HCT116 (cell line): ENCODE data around the gene OTUB2. TPM values are rescaled to one million over a fixed set of nuclear protein-coding genes. Genes with fewer than 3 reads are reported as not detected.

Experiments
- ATAC-seq: fragments of 200-7000 bp; cut with Tn5 transposase; 2 replicates; pipeline ENCODE4 v1.9.1; 2020; ENCODE audit warnings: mild to moderate bottlenecking, moderate library complexity
- BruUV-seq: library from RNA; stranded (reverse); fragments of 400-500 nt; replicated peaks from 2 replicates; lab custom pipeline; 2021; lab: Mats Ljungman, UMichigan
- CTCF ChIA-PET: fragments of 300-600 bp; sonication (Branson Sonifier 250); formaldehyde crosslinking; loops from one replicate; lab custom pipeline; 2021; ENCODE audit warnings: antibody characterized with exemption; lab: Charles Lee
- POLR2A ChIA-PET: fragments of 300-600, 350-600 bp; sonication (Branson Sonifier 250); formaldehyde crosslinking; loops from one replicate; lab custom pipeline; 2021; ENCODE audit warnings: antibody characterized with exemption; lab: Charles Lee
- RAD21 ChIA-PET, 2 experiments: fragments of 300-600 bp; sonication (Branson Sonifier 250); formaldehyde crosslinking; loops; one replicate each; lab custom pipeline; 2023; ENCODE audit warnings: low total read pairs in 2 of 2; ENCODE audit not compliant: uncharacterized antibody in 2 of 2, unreplicated experiment in 2 of 2, low non-redundant PET in 1 of 2; lab: Charles Lee
- DNase-seq: peaks from one replicate; pipeline ENCODE4 v3.0.0-alpha.2; 2010; ENCODE audit warnings: low read depth, low spot score
- H2AFZ ChIP-seq: fragments of 200-600 bp; shearing (Covaris generic), sonication (generic); 2 replicates; pipeline ENCODE4 v1.6.1; 2017; ENCODE audit warnings: low read depth, mixed run types, mixed read lengths, antibody characterized with exemption, low read length; ENCODE audit not compliant: poor library complexity, severe bottlenecking
- H3K27ac ChIP-seq: 2 replicates; pipeline ENCODE4 v1.5.1; 2012; ENCODE audit warnings: low read depth, low read length
- H3K27me3 ChIP-seq: fragments of 200-600 bp; sonication (generic); 2 replicates; pipeline ENCODE4 v1.6.1; 2016; ENCODE audit warnings: mixed run types, low read length, mixed read lengths; ENCODE audit not compliant: insufficient read depth
- H3K36me3 ChIP-seq, 2 experiments: fragments of 200-500 bp in 1 of 2; fragments of 200-600 bp in 1 of 2; sonication (Bioruptor generic) in 1 of 2; sonication (generic) in 1 of 2; 2 replicates each; pipeline versions ENCODE4 v1.5.1 to v1.6.1; 2014 to 2016; ENCODE audit warnings: low read length in 2 of 2, inconsistent platforms in 1 of 2, mixed read lengths in 1 of 2, mixed run types in 1 of 2; ENCODE audit not compliant: insufficient read depth in 2 of 2, control insufficient read depth in 1 of 2
- H3K4me1 ChIP-seq, 2 experiments: fragments of 200-600 bp in 1 of 2; sonication (generic) in 1 of 2; 2 replicates each; pipeline versions ENCODE4 v1.5.1 to v1.6.1; 2012 to 2017; ENCODE audit warnings: low read length in 2 of 2, inconsistent platforms in 1 of 2, mild to moderate bottlenecking in 1 of 2, mixed read lengths in 1 of 2, mixed run types in 1 of 2, moderate library complexity in 1 of 2; ENCODE audit not compliant: insufficient read depth in 2 of 2, control insufficient read depth in 1 of 2
- H3K4me2 ChIP-seq: fragments of 200-600 bp; sonication (generic); 2 replicates; pipeline ENCODE4 v1.6.1; 2017; ENCODE audit warnings: mixed run types, low read length, mixed read lengths
- H3K4me3 ChIP-seq, 2 experiments: fragments of 200-600 bp in 1 of 2; sonication (generic) in 1 of 2; replicated peaks in 1 of 2; 2 replicates each; pipeline ENCODE4 v1.5.1; 2011 to 2016; ENCODE audit warnings: low read length in 2 of 2, control low read depth in 1 of 2, low read depth in 1 of 2, mild to moderate bottlenecking in 1 of 2, mixed read lengths in 1 of 2, mixed run types in 1 of 2
- H3K79me2 ChIP-seq: fragments of 200-600 bp; sonication (generic); 2 replicates; pipeline ENCODE4 v1.6.1; 2017; ENCODE audit warnings: mild to moderate bottlenecking, mixed run types, low read length, moderate library complexity, mixed read lengths; ENCODE audit not compliant: insufficient read depth
- H3K9ac ChIP-seq: fragments of 200-600 bp; sonication (generic); 2 replicates; pipeline ENCODE4 v1.6.1; 2016; ENCODE audit warnings: low read length, mixed read lengths
- H3K9me2 ChIP-seq: fragments of 200-600 bp; sonication (generic), shearing (Covaris generic); 2 replicates; pipeline ENCODE4 v1.6.1; 2017; ENCODE audit warnings: mixed run types, mild to moderate bottlenecking, moderate library complexity; ENCODE audit not compliant: insufficient read depth
- H3K9me3 ChIP-seq, 2 experiments: fragments of 200-500 bp in 1 of 2; fragments of 200-600 bp in 1 of 2; sonication (Bioruptor generic) in 1 of 2; sonication (generic) in 1 of 2; 2 replicates each; pipeline ENCODE4 v1.6.1; 2014 to 2017; ENCODE audit warnings: low read length in 2 of 2, mixed read lengths in 2 of 2, inconsistent platforms in 1 of 2, low read depth in 1 of 2, mild to moderate bottlenecking in 1 of 2, mixed run types in 1 of 2, moderate library complexity in 1 of 2; ENCODE audit not compliant: control insufficient read depth in 1 of 2, insufficient read depth in 1 of 2
- H4K20me1 ChIP-seq: fragments of 200-600 bp; sonication (generic), shearing (Covaris generic); 2 replicates; pipeline ENCODE4 v1.6.1; 2017; ENCODE audit warnings: mixed run types, mild to moderate bottlenecking, moderate library complexity; ENCODE audit not compliant: insufficient read depth
- ATF3 ChIP-seq: IDR thresholded peaks from 2 replicates; pipeline ENCODE4 v1.6.1; 2012
- CTCF ChIP-seq, 3 experiments: fragments of 200-600 bp in 1 of 3; sonication (generic) in 1 of 3; IDR thresholded peaks in 2 of 3; conservative IDR thresholded peaks in 1 of 3; 2 replicates each; pipeline ENCODE4 v1.5.1; 2012 to 2017; ENCODE audit warnings: low read depth in 2 of 3, low read length in 2 of 3, antibody characterized with exemption in 1 of 3, borderline replicate concordance in 1 of 3, control low read depth in 1 of 3, mild to moderate bottlenecking in 1 of 3, mixed read lengths in 1 of 3, mixed run types in 1 of 3, moderate library complexity in 1 of 3; ENCODE audit not compliant: insufficient read depth in 1 of 3
- EGR1 ChIP-seq: IDR thresholded peaks from 2 replicates; pipeline ENCODE4 v1.6.1; 2012; ENCODE audit warnings: low read depth
- ELF1 ChIP-seq: IDR thresholded peaks from 2 replicates; pipeline ENCODE4 v1.6.1; 2012; ENCODE audit warnings: low read depth, borderline replicate concordance
- EZH2 ChIP-seq: fragments of 200-600 bp; sonication (generic); IDR thresholded peaks from 2 replicates; pipeline ENCODE4 v1.6.1; 2017; ENCODE audit warnings: antibody characterized with exemption, mixed run types
- EZH2phosphoT487 ChIP-seq: fragments of 200-600 bp; IDR thresholded peaks from 2 replicates; pipeline ENCODE4 v1.6.1; 2018; ENCODE audit warnings: antibody characterized with exemption, borderline replicate concordance
- JUND ChIP-seq: IDR thresholded peaks from 2 replicates; pipeline ENCODE4 v1.6.1; 2012
- MAX ChIP-seq: IDR thresholded peaks from 2 replicates; pipeline ENCODE4 v1.6.1; 2012
- POLR2A ChIP-seq: IDR thresholded peaks from 2 replicates; pipeline ENCODE4 v1.7.0; 2011; ENCODE audit warnings: borderline replicate concordance; ENCODE audit not compliant: insufficient read depth, insufficient read length; ENCODE audit errors: extremely low read depth
- POLR2AphosphoS5 ChIP-seq: IDR thresholded peaks from 2 replicates; pipeline ENCODE4 v1.6.1; 2011; ENCODE audit warnings: mild to moderate bottlenecking, low read depth, low read length, moderate library complexity
- RAD21 ChIP-seq: IDR thresholded peaks from 2 replicates; pipeline ENCODE4 v1.6.1; 2012; ENCODE audit warnings: low read depth, mild to moderate bottlenecking
- REST ChIP-seq: IDR thresholded peaks from 2 replicates; pipeline ENCODE4 v1.6.1; 2012; ENCODE audit warnings: low read depth
- SP1 ChIP-seq: IDR thresholded peaks from 2 replicates; pipeline ENCODE4 v1.6.1; 2012; ENCODE audit warnings: low read depth
- SRF ChIP-seq: IDR thresholded peaks from 2 replicates; pipeline ENCODE4 v1.6.1; 2012; ENCODE audit warnings: low read depth
- TCF7L2 ChIP-seq: IDR thresholded peaks from 2 replicates; pipeline ENCODE4 v1.7.0; 2011; ENCODE audit warnings: borderline replicate concordance, inconsistent platforms; ENCODE audit not compliant: insufficient read depth, insufficient read length; ENCODE audit errors: extremely low read depth
- YY1 ChIP-seq: IDR thresholded peaks from 2 replicates; pipeline ENCODE4 v1.6.1; 2011; ENCODE audit warnings: low read length, low read depth, moderate library complexity, mild to moderate bottlenecking; ENCODE audit not compliant: insufficient replicate concordance; ENCODE audit errors: extremely low read depth
- ZBTB33 ChIP-seq: IDR thresholded peaks from 2 replicates; pipeline ENCODE4 v1.6.1; 2011; ENCODE audit warnings: mild to moderate bottlenecking, low read length, moderate library complexity; ENCODE audit not compliant: insufficient replicate concordance; ENCODE audit errors: extremely low read depth
- ZFX ChIP-seq: fragments of 450-650 bp; IDR thresholded peaks from 2 replicates; pipeline ENCODE4 v1.6.1; 2017
- ZNF274 ChIP-seq: fragments of 200-500 bp; sonication (Bioruptor generic); IDR thresholded peaks from 2 replicates; pipeline ENCODE4 v1.6.1; 2014; ENCODE audit warnings: mild to moderate bottlenecking, low read depth, low read length, inconsistent platforms
- intact Hi-C: fragments of 100-400 bp; cut with micrococcal nuclease; formaldehyde crosslinking; loops from 2 replicates; pipeline ENCODE4 v1.10.0; 2022
- total RNA-seq: library from RNA; stranded (reverse); gene quantifications from one replicate; pipeline ENCODE4 v1.2.1, GENCODE V29; 2021; ENCODE audit not compliant: unreplicated experiment

Gene OTUB2
- total RNA-seq, 1 experiment from 2014 or later: 6.6 TPM

- ChIA-PET POLR2A (no interaction called here), CTCF (no interaction called here), RAD21 (no interaction called here)
- Histone ChIP-seq H3K9me3 (peaks cover 0 to 4% of the 10 kb centered on the region in 2 experiments; a peak in 1 of 4 replicates), H2AFZ (no peak overlapping the region), H3K9me2 (no peaks in the 10 kb centered on the region), H3K36me3 (no peaks in the 10 kb centered on the region), H3K4me1 (peaks cover 3 to 10% of the 10 kb centered on the region in 2 experiments; a peak in 3 of 4 replicates), H3K4me3 (no peak overlapping the region), H3K9ac (no peak overlapping the region), H3K4me2 (no peak overlapping the region), H3K79me2 (no peaks in the 10 kb centered on the region)
- intact Hi-C loops: no loop called here
- no TSS peak for BruUV-seq
- ATAC-seq: no peak
- no peak for TF ChIP-seq MAX
- TF ChIP-seq SRF: no peak
- TF ChIP-seq YY1: no peak
- TF ChIP-seq POLR2AphosphoS5: no peak
- no peak for TF ChIP-seq SP1
- TF ChIP-seq ATF3: no peak
- no peak for TF ChIP-seq RAD21
- TF ChIP-seq EZH2phosphoT487: no peak
- no peak for TF ChIP-seq TCF7L2
- TF ChIP-seq ELF1: no peak
- no peak for TF ChIP-seq CTCF (IDR thresholded peaks at IDR 0.05 in 2 of 3, conservative IDR thresholded peaks at IDR 0.05 in 1 of 3; ENCODE audit: borderline replicate concordance in 1 of 3, insufficient read depth in 1 of 3, low read depth in 2 of 3, low read length in 2 of 3)
- TF ChIP-seq ZNF274: no peak
- no peak for TF ChIP-seq EGR1
- TF ChIP-seq EZH2: no peak
- TF ChIP-seq REST: no peak
- TF ChIP-seq POLR2A: no peak
- no peak for TF ChIP-seq JUND
- no peak for TF ChIP-seq ZFX
- TF ChIP-seq ZBTB33: no peak
- TF ChIP-seq, all 23 proteins: peak for 0
- no peak for DNase-seq
- no peaks in the 10 kb centered on the region for H4K20me1 ChIP-seq
- H3K27ac ChIP-seq: no peak overlapping the region
- H3K27me3 ChIP-seq: no peaks in the 10 kb centered on the region
Measured at GRCh38 chr14:94038510-94038909, 12.4 kb downstream of the OTUB2 start.
